ENCODE measurements around the gene ENPP7. TPM values are rescaled to one million over a fixed set of nuclear protein-coding genes. Genes with fewer than 3 reads are reported as not detected.

ENPP7 gene
- total and polyA plus RNA-seq, 4 donors, result 0.31 TPM; not detected in 3

GRCh38 chr17:79741751-79742588, 11.2 kb downstream of the ENPP7 start:
- Histone ChIP-seq H3K27me3 (ENCODE audit: control insufficient read depth in 3 of 3, insufficient read depth in 3 of 3, low read length in 2 of 3) (peaks cover 0 to 17% (median 8%) of the 10 kb centered on the region in 3 donors), H3K9me3 (ENCODE audit: control insufficient read depth in 4 of 4, insufficient read depth in 3 of 4, low read length in 3 of 4) (no peaks in the 10 kb centered on the region), H3K4me1 (ENCODE audit: control insufficient read depth in 5 of 5, insufficient read depth in 5 of 5, low read length in 5 of 5) (peaks cover 0 to 19% (median 0%) of the 10 kb centered on the region in 5 donors), H3K4me3 (no peak overlapping the region), H3K27ac (ENCODE audit: low read depth in 1 of 2, low read length in 1 of 2) (no peak overlapping the region), H3K9ac (ENCODE audit: insufficient read depth in 1 of 2, low read length in 2 of 2) (no peak overlapping the region), H3K36me3 (ENCODE audit: control insufficient read depth in 4 of 4, insufficient read depth in 4 of 4, low read length in 4 of 4) (no peaks in the 10 kb centered on the region)
- DNase-seq, result peak; percentile 68 to 81 (median 74)
- TF ChIP-seq CTCF (IDR thresholded peaks at IDR 0.05; ENCODE audit: control extremely low read depth, extremely low read depth), result peak; percentile 65
- no peak for ATAC-seq (ENCODE audit: insufficient read depth, low FRiP score)
- 11 to 14% methylated on average over 50 to 53 of the region's 53 CpGs for WGBS, 2 donors

DNA sequence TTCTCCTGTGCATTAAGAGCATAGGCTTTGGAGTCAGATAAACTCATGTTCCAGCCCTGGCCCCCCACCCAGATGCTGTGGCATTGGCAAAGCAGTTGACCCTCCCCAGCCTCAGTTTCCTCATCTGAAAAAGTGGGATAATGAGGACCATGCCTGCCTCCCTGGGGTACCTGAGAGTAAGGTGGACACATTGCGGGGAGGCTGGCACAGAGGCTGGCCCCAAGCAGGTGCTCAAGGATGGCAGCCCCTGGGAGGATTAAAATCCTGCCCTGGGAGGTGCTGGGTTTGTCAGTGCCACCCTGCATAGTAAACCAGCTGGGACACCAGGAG, 11.8 kb downstream of the ENPP7 start:
- ATAC-seq (ENCODE audit: insufficient read depth, low FRiP score) (no peak), DNase-seq (no peak)
- no peak for TF ChIP-seq CTCF (IDR thresholded peaks at IDR 0.05; ENCODE audit: control extremely low read depth, extremely low read depth)
- no peak overlapping the region for H3K27ac ChIP-seq (ENCODE audit: low read depth in 1 of 2, low read length in 1 of 2)
- H3K9ac ChIP-seq (ENCODE audit: insufficient read depth in 1 of 2, low read length in 2 of 2), result no peak overlapping the region
- H3K4me1 ChIP-seq (ENCODE audit: control insufficient read depth in 5 of 5, insufficient read depth in 5 of 5, low read length in 5 of 5), result peaks cover 0 to 23% (median 2%) of the 10 kb centered on the region in 5 donors
- 87 to 89% methylated on average over 1 of the region's 1 CpG for WGBS, 2 donors
- H3K9me3 ChIP-seq (ENCODE audit: control insufficient read depth in 4 of 4, insufficient read depth in 3 of 4, low read length in 3 of 4), result peaks cover 0 to under 1% (median 0%) of the 10 kb centered on the region in 4 donors
- H3K36me3 ChIP-seq (ENCODE audit: control insufficient read depth in 4 of 4, insufficient read depth in 4 of 4, low read length in 4 of 4), result no peaks in the 10 kb centered on the region
- peaks cover 0 to 21% (median 14%) of the 10 kb centered on the region in 3 donors for H3K27me3 ChIP-seq (ENCODE audit: control insufficient read depth in 3 of 3, insufficient read depth in 3 of 3, low read length in 2 of 3)
- no peak overlapping the region for H3K4me3 ChIP-seq

GRCh38 chr17:79742951-79743476, 12.3 kb downstream of the ENPP7 start:
- 87 to 95% methylated on average over 7 of the region's 7 CpGs for WGBS, 2 donors
- no peak for ATAC-seq (ENCODE audit: insufficient read depth, low FRiP score)
- H3K4me1 ChIP-seq (ENCODE audit: control insufficient read depth in 5 of 5, insufficient read depth in 5 of 5, low read length in 5 of 5), result peaks cover 0 to 28% (median 4%) of the 10 kb centered on the region in 5 donors
- no peaks in the 10 kb centered on the region for H3K36me3 ChIP-seq (ENCODE audit: control insufficient read depth in 4 of 4, insufficient read depth in 4 of 4, low read length in 4 of 4)
- no peak for TF ChIP-seq CTCF (IDR thresholded peaks at IDR 0.05; ENCODE audit: control extremely low read depth, extremely low read depth)
- no peak for DNase-seq
- H3K9ac ChIP-seq (ENCODE audit: insufficient read depth in 1 of 2, low read length in 2 of 2), result no peak overlapping the region
- peaks cover 0 to 4% (median 0%) of the 10 kb centered on the region in 4 donors for H3K9me3 ChIP-seq (ENCODE audit: control insufficient read depth in 4 of 4, insufficient read depth in 3 of 4, low read length in 3 of 4)
- H3K27me3 ChIP-seq (ENCODE audit: control insufficient read depth in 3 of 3, insufficient read depth in 3 of 3, low read length in 2 of 3), result peaks cover 3 to 25% (median 18%) of the 10 kb centered on the region in 3 donors
- no peak overlapping the region for H3K4me3 ChIP-seq
- no peak overlapping the region for H3K27ac ChIP-seq (ENCODE audit: low read depth in 1 of 2, low read length in 1 of 2)
